OCI-LY7 (cell line): ENCODE measurements around the gene LCP1.

Experiments used
- EZH2phosphoT487 ChIP-seq: fragments of 200-600 bp; sonication (generic); IDR thresholded peaks from 2 replicates; pipeline ENCODE4 v1.6.1; 2018; ENCODE audit warnings: low read depth, borderline replicate concordance, mild to moderate bottlenecking, mixed run types, antibody characterized with exemption, low read length, moderate library complexity, mixed read lengths
- TF ChIP-seq, protein P1 (sequence below): fragments of 200-600 bp; sonication (generic); conservative IDR thresholded peaks from 2 replicates; pipeline ENCODE4 v1.5.1; 2014; ENCODE audit warnings: mild to moderate bottlenecking, antibody characterized with exemption, low read length, moderate library complexity, mixed read lengths

DNA sequence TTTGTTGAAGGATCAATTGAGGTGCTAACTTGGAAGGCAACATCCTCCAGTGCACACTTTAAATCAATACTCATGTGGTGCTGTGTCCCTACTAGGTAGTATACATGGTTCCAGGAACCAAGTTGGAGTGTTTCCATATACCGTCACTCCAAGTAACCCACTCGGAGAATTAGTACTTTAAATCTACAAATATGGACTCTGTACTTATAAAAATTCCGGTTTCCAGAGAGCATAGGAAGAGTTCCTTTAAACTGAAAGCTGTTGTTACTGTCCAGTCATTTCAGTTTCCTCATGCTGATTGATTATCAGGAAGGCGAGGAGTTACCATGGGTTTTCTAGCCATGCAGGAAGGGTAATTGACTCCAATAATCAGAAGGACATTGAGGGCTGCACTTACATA, 84.3 kb downstream of the LCP1 start:
- TF ChIP-seq, protein P1, sequence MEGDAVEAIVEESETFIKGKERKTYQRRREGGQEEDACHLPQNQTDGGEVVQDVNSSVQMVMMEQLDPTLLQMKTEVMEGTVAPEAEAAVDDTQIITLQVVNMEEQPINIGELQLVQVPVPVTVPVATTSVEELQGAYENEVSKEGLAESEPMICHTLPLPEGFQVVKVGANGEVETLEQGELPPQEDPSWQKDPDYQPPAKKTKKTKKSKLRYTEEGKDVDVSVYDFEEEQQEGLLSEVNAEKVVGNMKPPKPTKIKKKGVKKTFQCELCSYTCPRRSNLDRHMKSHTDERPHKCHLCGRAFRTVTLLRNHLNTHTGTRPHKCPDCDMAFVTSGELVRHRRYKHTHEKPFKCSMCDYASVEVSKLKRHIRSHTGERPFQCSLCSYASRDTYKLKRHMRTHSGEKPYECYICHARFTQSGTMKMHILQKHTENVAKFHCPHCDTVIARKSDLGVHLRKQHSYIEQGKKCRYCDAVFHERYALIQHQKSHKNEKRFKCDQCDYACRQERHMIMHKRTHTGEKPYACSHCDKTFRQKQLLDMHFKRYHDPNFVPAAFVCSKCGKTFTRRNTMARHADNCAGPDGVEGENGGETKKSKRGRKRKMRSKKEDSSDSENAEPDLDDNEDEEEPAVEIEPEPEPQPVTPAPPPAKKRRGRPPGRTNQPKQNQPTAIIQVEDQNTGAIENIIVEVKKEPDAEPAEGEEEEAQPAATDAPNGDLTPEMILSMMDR: no peak
- no peak for TF ChIP-seq EZH2phosphoT487
